ENCODE measurements around the gene GHRL. TPM values are rescaled to one million over a fixed set of nuclear protein-coding genes. Genes with fewer than 3 reads are reported as not detected.

Gene GHRL
- total RNA-seq, 1 donor from 2014 or later = 2.2 TPM

GRCh38 chr3:10335190-10335738 lies 42.5 kb upstream of the GHRL start:
- no peaks in the 10 kb centered on the region for H3K36me3 ChIP-seq
- no peaks in the 10 kb centered on the region for H3K4me1 ChIP-seq
- intact Hi-C loops (cut with DNase I) = no loop called here
- no peak overlapping the region for H3K27ac ChIP-seq
- ATAC-seq (no peak), DNase-seq (no peak)
- no peak for TF ChIP-seq CTCF (IDR thresholded peaks at IDR 0.05)
- no peaks in the 10 kb centered on the region for H3K27me3 ChIP-seq
- H3K4me3 ChIP-seq = no peak overlapping the region
- no peaks in the 10 kb centered on the region for H3K9me3 ChIP-seq

GRCh38 chr3:10334459-10334858 lies 41.7 kb upstream of the GHRL start:
- Histone ChIP-seq H3K4me1 (no peaks in the 10 kb centered on the region), H3K27me3 (peaks cover 3% of the 10 kb centered on the region), H3K9me3 (no peaks in the 10 kb centered on the region), H3K36me3 (no peaks in the 10 kb centered on the region), H3K4me3 (no peak overlapping the region), H3K27ac (no peak overlapping the region)
- no peak for TF ChIP-seq CTCF (IDR thresholded peaks at IDR 0.05)
- intact Hi-C loops (cut with DNase I) = no loop called here
- DNase-seq (no peak), ATAC-seq (no peak)

- H3K36me3 ChIP-seq = no peaks in the 10 kb centered on the region
- no peak overlapping the region for H3K4me3 ChIP-seq
- TF ChIP-seq CTCF (IDR thresholded peaks at IDR 0.05) = no peak
- peaks cover 6% of the 10 kb centered on the region for H3K27me3 ChIP-seq
- DNase-seq (no peak), ATAC-seq (no peak)
- intact Hi-C loops (cut with DNase I) = no loop called here
- H3K27ac ChIP-seq = no peak overlapping the region
- H3K4me1 ChIP-seq = no peaks in the 10 kb centered on the region
- no peaks in the 10 kb centered on the region for H3K9me3 ChIP-seq
Observed at GRCh38 chr3:10334042-10334441, 41.3 kb upstream of the GHRL start.

GRCh38 chr3:10333349-10333650 lies 40.6 kb upstream of the GHRL start:
- H3K27ac ChIP-seq = no peak overlapping the region
- no peak for TF ChIP-seq CTCF (IDR thresholded peaks at IDR 0.05)
- peaks cover 12% of the 10 kb centered on the region for H3K27me3 ChIP-seq
- no peaks in the 10 kb centered on the region for H3K36me3 ChIP-seq
- intact Hi-C loops (cut with DNase I) = no loop called here
- H3K9me3 ChIP-seq = no peaks in the 10 kb centered on the region
- H3K4me1 ChIP-seq = no peaks in the 10 kb centered on the region
- no peak for ATAC-seq
- no peak overlapping the region for H3K4me3 ChIP-seq
- no peak for DNase-seq

GRCh38 chr3:10332481-10333348 lies 40.0 kb upstream of the GHRL start:
- ATAC-seq = no peak
- H3K27me3 ChIP-seq = peaks cover 13% of the 10 kb centered on the region
- no peak overlapping the region for H3K4me3 ChIP-seq
- no peaks in the 10 kb centered on the region for H3K36me3 ChIP-seq
- no peaks in the 10 kb centered on the region for H3K9me3 ChIP-seq
- H3K27ac ChIP-seq = no peak overlapping the region
- no peak for TF ChIP-seq CTCF (IDR thresholded peaks at IDR 0.05)
- no peak for DNase-seq
- intact Hi-C loops (cut with DNase I) = no loop called here
- H3K4me1 ChIP-seq = no peaks in the 10 kb centered on the region
